ENCODE results near the gene CPAMD8.

CPAMD8 gene

GRCh38 chr19:16915734-16916133 is 110.9 kb downstream of the CPAMD8 start:
- in situ Hi-C loops (cut with HindIII; ENCODE audit: low sequenced_read_pairs): no loop called here
- DNase-seq (ENCODE audit: low read depth, low spot score): no peak
- no peak for TF ChIP-seq CTCF (IDR thresholded peaks at IDR 0.05; ENCODE audit: low read depth, low read length)
- no peak overlapping the region for H3K4me3 ChIP-seq (ENCODE audit: low read depth, low read length)

- no peak for DNase-seq (ENCODE audit: low read depth, low spot score)
- in situ Hi-C loops (cut with HindIII; ENCODE audit: low sequenced_read_pairs): no loop called here
- no peak for TF ChIP-seq CTCF (IDR thresholded peaks at IDR 0.05; ENCODE audit: low read depth, low read length)
- H3K4me3 ChIP-seq (ENCODE audit: low read depth, low read length): no peak overlapping the region
Observed at GRCh38 chr19:16915135-16915534, 111.5 kb downstream of the CPAMD8 start.

GRCh38 chr19:16914421-16914820 is 112.2 kb downstream of the CPAMD8 start:
- DNase-seq (ENCODE audit: low read depth, low spot score): no peak
- no peak overlapping the region for H3K4me3 ChIP-seq (ENCODE audit: low read depth, low read length)
- no peak for TF ChIP-seq CTCF (IDR thresholded peaks at IDR 0.05; ENCODE audit: low read depth, low read length)
- in situ Hi-C loops (cut with HindIII; ENCODE audit: low sequenced_read_pairs): no loop called here

GRCh38 chr19:16912780-16913179 is 113.8 kb downstream of the CPAMD8 start:
- TF ChIP-seq CTCF (IDR thresholded peaks at IDR 0.05; ENCODE audit: low read depth, low read length): no peak
- no peak for DNase-seq (ENCODE audit: low read depth, low spot score)
- in situ Hi-C loops (cut with HindIII; ENCODE audit: low sequenced_read_pairs): no loop called here
- H3K4me3 ChIP-seq (ENCODE audit: low read depth, low read length): no peak overlapping the region

GRCh38 chr19:16911046-16911445 is 115.6 kb downstream of the CPAMD8 start:
- in situ Hi-C loops (cut with HindIII; ENCODE audit: low sequenced_read_pairs): no loop called here
- no peak overlapping the region for H3K4me3 ChIP-seq (ENCODE audit: low read depth, low read length)
- DNase-seq (ENCODE audit: low read depth, low spot score): no peak
- TF ChIP-seq CTCF (IDR thresholded peaks at IDR 0.05; ENCODE audit: low read depth, low read length): no peak

GRCh38 chr19:16908759-16909158 is 117.9 kb downstream of the CPAMD8 start:
- no peak for DNase-seq (ENCODE audit: low read depth, low spot score)
- TF ChIP-seq CTCF (IDR thresholded peaks at IDR 0.05; ENCODE audit: low read depth, low read length): no peak
- in situ Hi-C loops (cut with HindIII; ENCODE audit: low sequenced_read_pairs): no loop called here
- no peak overlapping the region for H3K4me3 ChIP-seq (ENCODE audit: low read depth, low read length)

- no peak overlapping the region for H3K4me3 ChIP-seq (ENCODE audit: low read depth, low read length)
- no peak for TF ChIP-seq CTCF (IDR thresholded peaks at IDR 0.05; ENCODE audit: low read depth, low read length)
- in situ Hi-C loops (cut with HindIII; ENCODE audit: low sequenced_read_pairs): no loop called here
- DNase-seq (ENCODE audit: low read depth, low spot score): no peak
Observed at GRCh38 chr19:16904599-16904998, 122.0 kb downstream of the CPAMD8 start.

All from astrocyte of the spinal cord (primary cell).